Measurements from ENCODE around the gene SLC19A1.

DNA sequence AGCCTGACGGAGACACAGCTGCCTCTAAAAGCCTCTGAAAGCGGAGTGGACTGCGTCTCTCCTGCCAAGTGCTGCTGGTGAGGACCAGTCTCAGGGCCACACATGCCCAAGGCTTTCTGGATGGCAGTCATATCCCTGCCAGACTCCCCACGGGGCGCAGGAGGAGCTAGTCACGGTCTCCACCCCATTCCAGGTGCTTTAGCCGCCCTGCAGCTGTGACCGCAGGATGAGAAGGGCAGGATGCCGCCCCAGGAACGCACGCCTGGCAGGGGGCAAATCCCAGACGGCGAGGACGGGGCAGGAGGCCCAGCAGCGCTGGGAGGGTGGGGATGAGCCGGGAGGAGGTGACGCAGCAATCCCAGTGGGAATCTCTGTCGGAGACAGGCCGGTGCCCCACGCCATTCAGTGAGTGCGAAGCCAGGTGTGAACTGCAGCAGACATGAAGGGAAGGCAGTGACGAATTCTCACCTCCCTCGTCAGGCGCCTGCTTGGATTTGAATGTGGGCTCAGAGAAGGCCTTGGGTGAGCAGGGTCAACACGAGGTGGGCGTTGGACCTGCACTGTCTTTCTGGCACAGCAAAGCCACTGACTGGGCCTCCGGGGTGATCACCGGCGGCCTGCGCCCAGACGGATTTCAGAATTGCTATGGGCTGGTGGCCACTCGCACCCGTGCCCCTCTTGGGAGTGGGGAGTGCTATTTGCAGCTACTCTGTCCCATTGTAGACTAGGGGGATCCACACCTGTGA, 38.5 kb upstream of the SLC19A1 start:
- TF ChIP-seq, protein P1, sequence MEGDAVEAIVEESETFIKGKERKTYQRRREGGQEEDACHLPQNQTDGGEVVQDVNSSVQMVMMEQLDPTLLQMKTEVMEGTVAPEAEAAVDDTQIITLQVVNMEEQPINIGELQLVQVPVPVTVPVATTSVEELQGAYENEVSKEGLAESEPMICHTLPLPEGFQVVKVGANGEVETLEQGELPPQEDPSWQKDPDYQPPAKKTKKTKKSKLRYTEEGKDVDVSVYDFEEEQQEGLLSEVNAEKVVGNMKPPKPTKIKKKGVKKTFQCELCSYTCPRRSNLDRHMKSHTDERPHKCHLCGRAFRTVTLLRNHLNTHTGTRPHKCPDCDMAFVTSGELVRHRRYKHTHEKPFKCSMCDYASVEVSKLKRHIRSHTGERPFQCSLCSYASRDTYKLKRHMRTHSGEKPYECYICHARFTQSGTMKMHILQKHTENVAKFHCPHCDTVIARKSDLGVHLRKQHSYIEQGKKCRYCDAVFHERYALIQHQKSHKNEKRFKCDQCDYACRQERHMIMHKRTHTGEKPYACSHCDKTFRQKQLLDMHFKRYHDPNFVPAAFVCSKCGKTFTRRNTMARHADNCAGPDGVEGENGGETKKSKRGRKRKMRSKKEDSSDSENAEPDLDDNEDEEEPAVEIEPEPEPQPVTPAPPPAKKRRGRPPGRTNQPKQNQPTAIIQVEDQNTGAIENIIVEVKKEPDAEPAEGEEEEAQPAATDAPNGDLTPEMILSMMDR (IDR thresholded peaks at IDR 0.05): no peak
- TF ChIP-seq POLR2AphosphoS5 (IDR thresholded peaks at IDR 0.05): no peak
